HK-2 (cell line): ENCODE measurements around the gene ITGA1.
"Not testable (repeated sequence)": the region's sequence is repeated elsewhere in the genome, so short reads cannot be mapped to it uniquely, and the experiment has no call there.

ENCODE experiments used
- DNase-seq: peaks from one replicate; pipeline ENCODE4 v3.0.0-alpha.2; 2018; ENCODE audit not compliant: unreplicated experiment

Gene ITGA1

GRCh38 chr5:52800394-52801213 is 12.9 kb downstream of the ITGA1 start:
- DNase-seq: peak; percentile 74

- no peak for DNase-seq
Measured at GRCh38 chr5:52801329-52801728, 13.6 kb downstream of the ITGA1 start.

GRCh38 chr5:52802272-52802973 is 14.7 kb downstream of the ITGA1 start:
- no peak for DNase-seq

- DNase-seq: no peak
Measured at GRCh38 chr5:52802974-52803336, 15.2 kb downstream of the ITGA1 start.

DNA sequence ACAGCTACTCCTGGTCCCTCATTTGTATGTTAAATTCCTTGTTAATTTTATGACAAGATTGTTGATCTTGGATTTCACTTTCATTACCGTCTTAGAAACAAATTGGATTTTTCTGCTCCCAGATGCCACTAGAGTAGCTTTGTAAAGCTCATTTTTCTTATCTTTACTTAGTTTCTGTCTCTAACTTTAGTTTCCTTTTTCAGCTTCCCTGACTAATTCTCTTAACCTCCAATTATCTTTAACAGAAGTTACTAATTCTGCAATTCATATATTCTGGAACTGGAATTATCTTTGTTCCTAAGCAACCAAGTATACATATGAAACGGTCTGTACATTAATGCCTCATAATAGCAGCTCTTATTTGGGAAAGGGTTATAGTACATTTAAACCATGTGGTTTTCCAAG is 16.7 kb downstream of the ITGA1 start:
- no peak for DNase-seq

DNA sequence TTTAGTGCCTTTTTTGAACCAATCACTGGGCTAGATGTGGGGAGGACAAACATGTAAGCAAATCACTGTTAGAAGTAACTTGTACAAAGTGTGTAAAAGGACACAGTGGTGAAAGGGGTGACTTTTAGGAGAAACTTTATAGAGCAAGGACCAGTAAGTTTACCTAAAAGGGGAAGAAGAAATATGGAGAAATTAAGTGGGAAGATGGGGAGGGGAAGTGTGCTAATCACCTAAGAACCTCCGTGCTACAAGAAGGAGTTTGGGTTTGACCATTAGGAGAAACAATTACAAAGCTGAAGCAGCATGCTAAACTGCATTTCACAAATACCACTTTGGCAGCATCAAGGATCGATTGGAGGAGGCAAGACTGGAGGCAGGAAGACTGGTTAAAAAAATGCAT is 17.3 kb downstream of the ITGA1 start:
- no peak for DNase-seq

- no peak for DNase-seq
Measured at GRCh38 chr5:52805615-52806014, 17.9 kb downstream of the ITGA1 start.

GRCh38 chr5:52807037-52807436 is 19.3 kb downstream of the ITGA1 start:
- DNase-seq: no peak

GRCh38 chr5:52807723-52808122 is 20.0 kb downstream of the ITGA1 start:
- no peak for DNase-seq

DNA sequence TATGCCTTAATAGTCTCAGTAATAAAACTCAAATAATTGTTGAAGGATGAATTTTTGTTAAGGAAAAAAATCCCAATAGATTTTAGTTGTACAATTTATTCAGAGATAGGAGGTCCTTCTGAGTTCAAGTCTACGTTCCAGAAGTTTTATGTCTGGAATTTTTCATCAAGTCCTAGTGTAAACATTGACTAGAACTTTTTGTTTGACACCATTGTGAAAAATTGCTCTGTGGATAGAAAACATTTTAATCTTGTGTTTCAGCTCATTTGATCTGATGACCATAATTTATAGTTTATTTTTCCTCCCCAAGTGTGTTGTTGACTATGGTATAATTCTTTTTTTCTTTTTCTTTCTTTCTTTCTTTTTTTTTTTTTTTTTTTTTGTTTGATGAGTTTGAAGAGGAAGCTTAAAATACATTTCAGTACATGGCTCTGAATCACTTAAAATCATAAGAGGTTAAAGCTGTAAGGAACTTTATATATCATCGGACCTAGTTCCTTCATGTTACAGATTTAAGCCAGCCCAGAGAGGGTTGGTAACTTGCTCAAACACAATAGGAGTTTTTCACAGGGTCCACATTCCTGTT is 20.7 kb downstream of the ITGA1 start:
- DNase-seq: no peak

- DNase-seq: no peak
Measured at GRCh38 chr5:52809884-52810283, 22.2 kb downstream of the ITGA1 start.

GRCh38 chr5:52810426-52810825 is 22.7 kb downstream of the ITGA1 start:
- no peak for DNase-seq

- DNase-seq: no peak
Measured at GRCh38 chr5:52811067-52811749, 23.5 kb downstream of the ITGA1 start.

DNA sequence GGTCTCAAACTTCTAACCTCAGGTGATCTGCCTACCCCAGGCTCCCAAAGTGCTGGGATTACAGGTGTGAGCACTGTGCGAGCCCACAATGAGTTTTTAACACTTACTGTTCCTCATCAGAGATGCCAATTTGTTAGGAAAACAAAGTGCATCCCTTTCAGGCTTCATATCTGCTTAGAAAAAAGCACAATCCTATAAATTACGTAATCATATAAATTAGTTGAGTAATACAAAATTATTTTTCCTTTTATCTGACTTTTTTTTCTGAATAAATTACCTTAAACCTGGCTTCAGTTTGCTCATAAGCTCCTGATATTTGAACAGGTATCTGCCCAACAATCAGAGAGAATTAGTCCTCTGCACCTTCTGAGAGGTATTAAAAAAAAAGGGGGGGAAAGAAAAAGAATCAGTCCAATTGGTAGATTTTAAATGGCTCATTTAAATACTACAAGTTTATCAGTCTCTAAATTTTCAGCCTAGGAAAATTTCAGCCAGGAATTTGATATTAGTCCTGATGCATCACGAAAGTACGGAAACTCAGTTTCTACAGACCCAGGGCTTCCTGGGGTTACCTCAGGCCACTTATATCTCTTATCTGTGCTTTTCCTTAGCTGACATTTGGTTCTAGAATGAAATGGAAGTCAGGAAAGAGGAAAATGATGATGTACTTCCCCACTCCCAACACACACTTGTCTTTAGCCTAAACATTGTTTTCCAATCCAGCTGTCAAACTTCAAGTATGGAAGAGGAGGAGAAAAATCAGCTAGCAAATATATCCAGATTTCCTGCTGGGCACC is 26.8 kb downstream of the ITGA1 start:
- DNase-seq: no peak

- DNase-seq: no peak
Measured at GRCh38 chr5:52817818-52818217, 30.1 kb downstream of the ITGA1 start.

- DNase-seq: no peak
Measured at GRCh38 chr5:52818360-52818759, 30.6 kb downstream of the ITGA1 start.

DNA sequence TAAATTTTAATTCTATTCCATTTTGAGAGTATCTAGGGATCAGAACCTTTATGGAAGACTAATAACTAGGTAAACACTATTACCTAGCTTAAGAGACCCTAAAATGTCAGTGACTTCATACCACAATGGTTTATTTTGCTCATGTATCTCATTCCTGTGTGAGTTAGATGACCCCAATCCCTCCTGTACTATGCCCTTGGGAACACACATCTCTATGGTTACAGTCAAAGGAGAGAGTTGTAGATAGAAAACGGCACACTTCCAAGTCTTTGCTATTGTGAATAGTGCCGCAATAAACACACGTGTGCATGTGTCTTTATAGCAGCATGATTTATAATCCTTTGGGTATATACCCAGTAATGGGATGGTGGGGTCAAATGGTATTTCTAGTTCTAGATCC is 31.1 kb downstream of the ITGA1 start:
- DNase-seq: not testable (repeated sequence)

- no peak for DNase-seq
Measured at GRCh38 chr5:52821901-52822300, 34.2 kb downstream of the ITGA1 start.

DNA sequence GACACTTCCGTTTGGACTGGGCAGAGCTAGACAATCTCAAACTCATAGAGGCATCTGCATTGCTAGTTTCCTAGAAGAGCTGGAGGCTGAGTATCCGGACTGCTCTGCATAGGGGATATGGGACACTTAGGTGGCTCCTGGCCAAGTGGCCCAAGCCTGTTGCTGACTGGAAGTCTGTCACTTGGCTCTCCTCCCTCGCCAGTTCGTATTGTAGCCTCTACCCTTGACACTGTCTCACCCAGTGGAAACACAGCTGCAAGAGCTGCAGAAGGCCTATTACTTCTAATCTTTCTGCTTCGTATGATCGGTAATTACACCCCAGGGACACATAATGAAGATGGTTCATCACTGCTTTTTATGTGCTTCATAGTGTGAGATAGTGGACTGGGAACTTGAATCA is 34.7 kb downstream of the ITGA1 start:
- DNase-seq: no peak

DNA sequence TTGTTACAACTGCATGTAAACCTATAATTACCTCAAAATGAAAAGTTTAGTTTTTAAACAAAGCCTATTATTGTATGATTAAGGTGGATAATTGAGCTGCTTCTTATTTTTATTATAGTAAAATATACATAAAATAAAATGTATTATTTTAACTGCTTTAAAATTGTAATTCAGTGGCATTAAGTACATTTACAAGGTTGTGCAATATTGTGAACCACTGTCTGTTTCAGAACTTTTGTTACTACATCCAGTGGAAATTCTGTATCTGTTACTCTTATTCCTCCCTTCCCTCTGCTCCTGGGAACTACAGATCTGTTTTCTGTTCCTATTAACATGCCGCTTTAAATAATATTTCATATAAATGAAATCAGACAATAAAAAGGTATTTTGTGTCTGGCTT is 37.1 kb downstream of the ITGA1 start:
- DNase-seq: no peak

DNA sequence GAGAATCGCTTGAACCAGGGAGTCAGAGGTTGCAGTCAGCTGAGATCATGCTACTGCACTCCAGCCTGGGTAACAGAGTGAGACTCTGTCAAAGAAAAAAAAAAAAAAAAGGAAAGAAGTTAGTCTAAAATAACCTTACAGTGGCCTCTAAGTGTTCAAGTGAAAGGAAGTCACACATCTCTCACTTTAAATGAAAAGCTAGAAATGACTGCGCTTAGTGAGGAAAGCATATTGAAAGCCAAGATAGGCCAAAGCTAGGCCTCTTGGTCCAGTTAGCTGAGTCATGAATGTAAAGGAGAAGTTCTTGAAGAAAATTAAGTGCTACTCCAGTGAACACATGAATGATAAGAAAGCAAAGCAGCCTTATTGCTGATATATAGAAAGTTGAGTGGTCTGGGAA is 38.1 kb downstream of the ITGA1 start:
- no peak for DNase-seq

GRCh38 chr5:52827815-52828214 is 40.1 kb downstream of the ITGA1 start:
- DNase-seq: no peak
